ENCODE measurements around the gene RIMBP2. TPM values are rescaled to one million over a fixed set of nuclear protein-coding genes. Genes with fewer than 3 reads are reported as not detected.

Gene RIMBP2
- polyA plus RNA-seq, 1 donor from 2014 or later = 14.6 TPM

DNA sequence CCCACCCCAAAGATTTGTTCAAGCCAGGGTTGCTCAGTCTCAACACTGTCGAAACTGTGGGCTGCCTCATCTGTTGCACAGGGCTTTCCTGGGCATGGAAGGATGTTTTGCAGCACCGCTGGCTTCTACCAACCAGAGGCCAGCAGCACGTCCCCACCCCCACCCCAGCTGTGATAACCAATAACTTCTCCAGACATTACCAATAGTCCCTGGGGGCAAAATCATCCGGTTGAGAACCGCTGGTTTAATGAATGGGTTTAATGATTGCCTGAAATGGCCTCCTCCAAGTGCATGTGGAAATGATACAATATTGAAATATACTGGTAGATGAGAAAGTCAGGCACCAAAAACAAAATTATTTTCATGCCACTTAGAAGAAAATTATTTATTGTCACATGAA is 44.5 kb downstream of the RIMBP2 start:
- H3K27ac ChIP-seq (ENCODE audit: low read length) = no peak overlapping the region
- H3K4me2 ChIP-seq (ENCODE audit: low read length) = no peak overlapping the region
- TF ChIP-seq EZH2 (IDR thresholded peaks at IDR 0.05; ENCODE audit: borderline replicate concordance, insufficient read depth, low read length, poor library complexity, severe bottlenecking) (no peak), SMC3 (conservative IDR thresholded peaks at IDR 0.05; ENCODE audit: poor library complexity) (no peak), EP300 (conservative IDR thresholded peaks at IDR 0.05; ENCODE audit: poor library complexity, severe bottlenecking) (no peak), POLR2AphosphoS5 (IDR thresholded peaks at IDR 0.05) (no peak), TAF1 (IDR thresholded peaks at IDR 0.05; ENCODE audit: low read depth) (no peak), MXI1 (conservative IDR thresholded peaks at IDR 0.05; ENCODE audit: poor library complexity, severe bottlenecking) (no peak), RAD21 (conservative IDR thresholded peaks at IDR 0.05) (no peak)
- TF ChIP-seq, protein P1, sequence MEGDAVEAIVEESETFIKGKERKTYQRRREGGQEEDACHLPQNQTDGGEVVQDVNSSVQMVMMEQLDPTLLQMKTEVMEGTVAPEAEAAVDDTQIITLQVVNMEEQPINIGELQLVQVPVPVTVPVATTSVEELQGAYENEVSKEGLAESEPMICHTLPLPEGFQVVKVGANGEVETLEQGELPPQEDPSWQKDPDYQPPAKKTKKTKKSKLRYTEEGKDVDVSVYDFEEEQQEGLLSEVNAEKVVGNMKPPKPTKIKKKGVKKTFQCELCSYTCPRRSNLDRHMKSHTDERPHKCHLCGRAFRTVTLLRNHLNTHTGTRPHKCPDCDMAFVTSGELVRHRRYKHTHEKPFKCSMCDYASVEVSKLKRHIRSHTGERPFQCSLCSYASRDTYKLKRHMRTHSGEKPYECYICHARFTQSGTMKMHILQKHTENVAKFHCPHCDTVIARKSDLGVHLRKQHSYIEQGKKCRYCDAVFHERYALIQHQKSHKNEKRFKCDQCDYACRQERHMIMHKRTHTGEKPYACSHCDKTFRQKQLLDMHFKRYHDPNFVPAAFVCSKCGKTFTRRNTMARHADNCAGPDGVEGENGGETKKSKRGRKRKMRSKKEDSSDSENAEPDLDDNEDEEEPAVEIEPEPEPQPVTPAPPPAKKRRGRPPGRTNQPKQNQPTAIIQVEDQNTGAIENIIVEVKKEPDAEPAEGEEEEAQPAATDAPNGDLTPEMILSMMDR (IDR thresholded peaks at IDR 0.05; ENCODE audit: poor library complexity, severe bottlenecking) = no peak
- TF ChIP-seq, protein P2, sequence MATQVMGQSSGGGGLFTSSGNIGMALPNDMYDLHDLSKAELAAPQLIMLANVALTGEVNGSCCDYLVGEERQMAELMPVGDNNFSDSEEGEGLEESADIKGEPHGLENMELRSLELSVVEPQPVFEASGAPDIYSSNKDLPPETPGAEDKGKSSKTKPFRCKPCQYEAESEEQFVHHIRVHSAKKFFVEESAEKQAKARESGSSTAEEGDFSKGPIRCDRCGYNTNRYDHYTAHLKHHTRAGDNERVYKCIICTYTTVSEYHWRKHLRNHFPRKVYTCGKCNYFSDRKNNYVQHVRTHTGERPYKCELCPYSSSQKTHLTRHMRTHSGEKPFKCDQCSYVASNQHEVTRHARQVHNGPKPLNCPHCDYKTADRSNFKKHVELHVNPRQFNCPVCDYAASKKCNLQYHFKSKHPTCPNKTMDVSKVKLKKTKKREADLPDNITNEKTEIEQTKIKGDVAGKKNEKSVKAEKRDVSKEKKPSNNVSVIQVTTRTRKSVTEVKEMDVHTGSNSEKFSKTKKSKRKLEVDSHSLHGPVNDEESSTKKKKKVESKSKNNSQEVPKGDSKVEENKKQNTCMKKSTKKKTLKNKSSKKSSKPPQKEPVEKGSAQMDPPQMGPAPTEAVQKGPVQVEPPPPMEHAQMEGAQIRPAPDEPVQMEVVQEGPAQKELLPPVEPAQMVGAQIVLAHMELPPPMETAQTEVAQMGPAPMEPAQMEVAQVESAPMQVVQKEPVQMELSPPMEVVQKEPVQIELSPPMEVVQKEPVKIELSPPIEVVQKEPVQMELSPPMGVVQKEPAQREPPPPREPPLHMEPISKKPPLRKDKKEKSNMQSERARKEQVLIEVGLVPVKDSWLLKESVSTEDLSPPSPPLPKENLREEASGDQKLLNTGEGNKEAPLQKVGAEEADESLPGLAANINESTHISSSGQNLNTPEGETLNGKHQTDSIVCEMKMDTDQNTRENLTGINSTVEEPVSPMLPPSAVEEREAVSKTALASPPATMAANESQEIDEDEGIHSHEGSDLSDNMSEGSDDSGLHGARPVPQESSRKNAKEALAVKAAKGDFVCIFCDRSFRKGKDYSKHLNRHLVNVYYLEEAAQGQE (IDR thresholded peaks at IDR 0.05; ENCODE audit: borderline replicate concordance) = no peak
- H3K9me3 ChIP-seq (ENCODE audit: low read length) = peaks cover 5% of the 10 kb centered on the region
- no peak overlapping the region for H3K4me3 ChIP-seq (ENCODE audit: low read length)
- no peaks in the 10 kb centered on the region for H3F3A ChIP-seq (ENCODE audit: insufficient read depth, low read length, poor library complexity, severe bottlenecking)
- H3K27me3 ChIP-seq (ENCODE audit: insufficient read depth, low read depth, low read length) = no peaks in the 10 kb centered on the region
- no peak overlapping the region for H2AFZ ChIP-seq (ENCODE audit: low read depth, low read length)
- no peaks in the 10 kb centered on the region for H3K36me3 ChIP-seq (ENCODE audit: insufficient read depth, low read length)
- H3K9me2 ChIP-seq (ENCODE audit: insufficient read depth, low read length) = no peaks in the 10 kb centered on the region
- no peaks in the 10 kb centered on the region for H3K79me2 ChIP-seq (replicated peaks; ENCODE audit: insufficient read depth, low read length)
- H3K9ac ChIP-seq (ENCODE audit: low read length) = no peak overlapping the region
- no peaks in the 10 kb centered on the region for H4K20me1 ChIP-seq (ENCODE audit: insufficient read depth)

DNA sequence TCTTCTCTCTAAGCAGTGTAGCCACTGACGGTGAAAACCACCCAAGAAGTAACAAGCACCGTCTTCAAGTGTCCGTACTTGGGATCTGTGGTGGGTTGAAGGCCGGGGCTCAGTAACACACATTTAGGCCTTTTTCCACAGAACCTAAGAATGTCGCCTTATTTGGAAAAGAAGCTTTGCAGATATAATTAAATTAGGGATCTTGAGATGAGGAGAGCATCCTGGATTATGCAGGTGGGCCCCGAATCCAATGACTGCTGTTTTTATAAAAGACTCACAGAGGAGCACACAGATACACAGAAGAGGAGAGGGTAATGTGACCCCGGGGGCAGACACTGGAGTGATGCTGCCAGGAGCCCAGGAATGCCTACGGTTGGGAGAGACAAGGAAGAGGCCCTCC is 46.3 kb downstream of the RIMBP2 start:
- no peak overlapping the region for H3K4me2 ChIP-seq (ENCODE audit: low read length)
- no peaks in the 10 kb centered on the region for H4K20me1 ChIP-seq (ENCODE audit: insufficient read depth)
- no peaks in the 10 kb centered on the region for H3K9me2 ChIP-seq (ENCODE audit: insufficient read depth, low read length)
- no peak overlapping the region for H3K4me3 ChIP-seq (ENCODE audit: low read length)
- H3K79me2 ChIP-seq (replicated peaks; ENCODE audit: insufficient read depth, low read length) = no peaks in the 10 kb centered on the region
- TF ChIP-seq POLR2AphosphoS5 (IDR thresholded peaks at IDR 0.05) (no peak), TAF1 (IDR thresholded peaks at IDR 0.05; ENCODE audit: low read depth) (no peak), EZH2 (IDR thresholded peaks at IDR 0.05; ENCODE audit: borderline replicate concordance, insufficient read depth, low read length, poor library complexity, severe bottlenecking) (no peak), EP300 (conservative IDR thresholded peaks at IDR 0.05; ENCODE audit: poor library complexity, severe bottlenecking) (no peak), RAD21 (conservative IDR thresholded peaks at IDR 0.05) (no peak), MXI1 (conservative IDR thresholded peaks at IDR 0.05; ENCODE audit: poor library complexity, severe bottlenecking) (no peak), SMC3 (conservative IDR thresholded peaks at IDR 0.05; ENCODE audit: poor library complexity) (no peak)
- TF ChIP-seq, protein P2 (IDR thresholded peaks at IDR 0.05; ENCODE audit: borderline replicate concordance) = no peak
- TF ChIP-seq, protein P1 (IDR thresholded peaks at IDR 0.05; ENCODE audit: poor library complexity, severe bottlenecking) = no peak
- no peaks in the 10 kb centered on the region for H3K36me3 ChIP-seq (ENCODE audit: insufficient read depth, low read length)
- no peak overlapping the region for H3K9ac ChIP-seq (ENCODE audit: low read length)
- H3K9me3 ChIP-seq (ENCODE audit: low read length) = peaks cover 3% of the 10 kb centered on the region
- H2AFZ ChIP-seq (ENCODE audit: low read depth, low read length) = no peak overlapping the region
- H3K27me3 ChIP-seq (ENCODE audit: insufficient read depth, low read depth, low read length) = no peaks in the 10 kb centered on the region
- H3K27ac ChIP-seq (ENCODE audit: low read length) = no peak overlapping the region
- no peaks in the 10 kb centered on the region for H3F3A ChIP-seq (ENCODE audit: insufficient read depth, low read length, poor library complexity, severe bottlenecking)

Measured in neural cell (in vitro differentiated cells).